ENCODE measurements around the gene TMSB10.

The TMSB10 gene

DNA sequence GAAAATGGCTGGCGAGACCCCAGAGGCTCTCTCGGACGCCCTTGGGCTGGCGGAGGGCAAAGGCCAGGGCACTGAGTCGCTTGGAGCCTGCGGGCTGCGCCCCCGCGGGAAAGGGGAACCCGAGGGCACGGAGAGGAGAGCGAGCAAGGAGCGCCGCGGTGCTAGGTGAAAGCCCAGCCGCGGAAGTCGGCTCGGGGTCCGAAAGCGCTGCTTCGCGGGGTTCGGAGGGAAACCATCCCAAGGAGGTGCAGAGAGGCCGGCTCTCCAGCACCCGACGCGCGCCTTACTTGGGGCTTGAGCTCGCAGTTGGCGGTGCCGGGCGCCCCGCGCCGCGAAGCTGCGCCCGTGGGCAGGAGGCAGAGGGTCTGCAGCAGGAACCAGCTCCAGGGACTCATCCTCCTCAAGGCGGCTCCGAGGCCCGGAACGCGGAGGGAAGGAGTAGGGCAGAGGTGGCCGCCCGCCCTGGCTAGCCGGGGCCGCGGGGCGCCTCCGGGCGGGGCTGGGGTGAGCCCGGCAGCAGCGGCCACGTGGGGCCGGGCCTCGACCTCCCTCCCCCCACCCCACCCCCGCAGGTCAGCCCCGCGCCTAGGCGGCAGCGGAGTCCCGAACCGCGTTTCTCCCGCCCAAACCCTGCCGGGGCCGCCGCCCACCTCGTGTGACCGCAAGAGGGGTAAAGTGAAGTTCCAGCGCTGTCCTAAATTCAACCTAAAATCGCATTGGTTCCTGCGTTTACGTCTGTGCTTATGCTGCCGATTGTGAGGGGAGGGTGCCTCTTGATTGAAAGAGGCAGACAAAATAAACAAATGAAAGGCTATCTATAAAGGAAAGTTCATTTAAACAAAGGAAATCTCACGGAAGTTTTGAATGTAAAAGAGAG is 24.6 kb upstream of the TMSB10 start, which contains the start of gene TRABD2A:
TRABD2A (minus strand) TSS at position 440 of the 877 bp plus-strand sequence; CDS start at position 395, 45 bp downstream.
- Histone ChIP-seq H3K9ac (ENCODE audit: low read length) (peak within 1 kb of the TSS; percentile 70), H3K27me3 (replicated peaks; ENCODE audit: control insufficient read depth, insufficient read depth, low read length) (peaks cover 6% of the 10 kb centered on the region), H3K9me3 (ENCODE audit: control insufficient read depth, low read length) (no peaks in the 10 kb centered on the region), H3K4me1 (ENCODE audit: control insufficient read depth, insufficient read depth, low read length) (peaks cover 32% of the 10 kb centered on the region), H3K36me3 (ENCODE audit: control insufficient read depth, insufficient read depth, low read length, severe bottlenecking) (no peaks in the 10 kb centered on the region), H3K4me3 (ENCODE audit: low read length) (peak within 1 kb of the TSS; percentile 83)
- peak; percentile 60 for DNase-seq (ENCODE audit: low read depth)

DNA sequence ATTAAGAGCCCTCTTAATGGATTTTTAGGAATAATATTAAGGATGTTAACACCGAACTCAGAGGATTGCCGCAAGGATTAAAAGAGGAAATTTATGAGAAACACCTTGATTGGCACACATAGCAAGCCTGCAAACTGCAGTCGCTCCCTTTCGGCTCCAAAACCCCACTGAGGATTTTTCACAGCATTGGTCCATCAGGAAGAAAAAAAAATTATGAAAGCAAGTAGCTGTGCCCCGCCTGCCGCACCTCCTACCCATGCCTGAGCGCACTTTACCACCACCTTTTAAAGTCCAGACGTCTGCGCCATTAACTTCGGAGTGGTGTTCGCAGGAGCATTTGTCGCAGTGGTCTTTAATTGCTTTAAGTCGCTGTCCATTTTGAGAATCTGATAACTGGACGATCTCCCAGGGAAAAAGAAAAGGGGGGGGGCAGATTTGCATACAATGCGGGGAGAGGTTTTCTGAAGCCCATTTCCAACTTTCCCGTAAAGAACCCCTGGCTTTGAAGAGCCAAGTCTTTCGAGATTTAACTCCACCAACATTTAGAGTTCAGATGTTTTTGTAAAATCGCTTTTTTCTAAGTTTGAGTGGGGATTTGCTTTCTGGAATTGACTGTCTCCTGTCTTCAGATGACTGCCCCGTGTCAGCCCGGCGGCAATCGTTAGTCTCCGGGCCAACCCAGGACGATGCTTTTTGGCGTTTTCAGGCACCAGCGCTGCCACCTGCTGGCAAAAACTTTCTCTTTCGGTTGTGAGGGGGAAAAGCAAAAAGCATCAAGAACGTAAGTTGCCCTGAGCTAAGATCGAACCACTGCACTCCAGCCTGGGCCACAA is 23.7 kb upstream of the TMSB10 start:
- Histone ChIP-seq H3K9me3 (ENCODE audit: control insufficient read depth, low read length) (no peaks in the 10 kb centered on the region), H3K9ac (ENCODE audit: low read length) (peak overlapping the region; percentile 65), H3K27me3 (replicated peaks; ENCODE audit: control insufficient read depth, insufficient read depth, low read length) (peaks cover 6% of the 10 kb centered on the region), H3K4me1 (ENCODE audit: control insufficient read depth, insufficient read depth, low read length) (peaks cover 24% of the 10 kb centered on the region), H3K4me3 (ENCODE audit: low read length) (peak overlapping the region; percentile 83), H3K36me3 (ENCODE audit: control insufficient read depth, insufficient read depth, low read length, severe bottlenecking) (no peaks in the 10 kb centered on the region)
- peak; percentile 97 for DNase-seq (ENCODE audit: low read depth)

DNA sequence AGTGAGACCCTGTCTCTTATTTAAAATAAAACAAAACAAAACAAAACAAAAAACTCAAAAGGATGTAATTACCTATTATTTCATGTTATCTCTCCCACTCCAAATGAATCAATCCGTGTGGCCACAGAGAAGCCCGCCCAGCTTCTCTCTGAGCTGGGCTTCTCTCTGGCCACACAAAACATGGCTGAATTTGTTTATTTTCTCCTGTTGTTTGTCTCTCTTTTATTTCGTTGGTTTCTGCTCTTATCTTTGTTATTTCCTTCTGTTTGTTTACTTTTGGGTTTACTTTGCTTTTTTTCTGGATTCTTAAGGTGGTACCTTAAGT is 23.1 kb upstream of the TMSB10 start:
- H3K9me3 ChIP-seq (ENCODE audit: control insufficient read depth, low read length): no peaks in the 10 kb centered on the region
- H3K9ac ChIP-seq (ENCODE audit: low read length): peak overlapping the region; percentile 65
- H3K4me3 ChIP-seq (ENCODE audit: low read length): peak overlapping the region; percentile 83
- DNase-seq (ENCODE audit: low read depth): no peak
- H3K36me3 ChIP-seq (ENCODE audit: control insufficient read depth, insufficient read depth, low read length, severe bottlenecking): no peaks in the 10 kb centered on the region
- H3K4me1 ChIP-seq (ENCODE audit: control insufficient read depth, insufficient read depth, low read length): peaks cover 24% of the 10 kb centered on the region
- peaks cover 6% of the 10 kb centered on the region for H3K27me3 ChIP-seq (replicated peaks; ENCODE audit: control insufficient read depth, insufficient read depth, low read length)

DNA sequence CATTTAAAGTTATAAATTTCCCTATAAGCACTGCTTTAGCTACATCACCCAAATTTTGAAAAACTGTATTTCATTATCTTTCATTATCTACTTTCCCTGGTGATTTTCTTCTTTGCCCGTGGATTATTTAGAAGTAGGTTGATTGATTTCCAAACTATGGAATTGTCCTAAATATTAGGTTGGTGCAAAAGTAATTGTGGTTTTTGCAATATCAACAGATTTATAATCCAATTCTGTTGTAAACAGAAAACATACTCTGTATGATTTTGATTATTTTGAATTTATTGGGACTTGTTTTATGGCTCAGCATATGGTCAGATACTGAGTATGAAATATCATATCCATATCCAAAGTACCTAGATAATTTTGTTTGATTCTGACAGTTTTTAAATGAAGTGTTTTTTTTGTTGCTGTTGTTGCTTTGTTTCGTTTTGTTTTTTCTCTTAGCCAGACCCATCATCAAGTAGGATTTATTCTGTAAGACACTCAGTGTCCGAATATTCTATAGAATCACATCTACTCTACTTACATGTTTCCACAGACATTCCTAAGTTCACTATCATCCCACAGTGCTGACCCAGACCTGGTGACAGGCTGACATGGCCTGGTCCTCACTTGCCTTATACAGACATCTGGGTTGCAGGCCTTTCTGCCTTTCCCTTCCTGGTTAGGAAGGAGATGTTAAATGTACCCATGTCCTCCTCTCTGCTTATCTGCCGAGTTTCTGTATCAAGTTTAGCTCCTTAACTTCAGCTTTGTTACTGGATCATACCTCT is 22.5 kb upstream of the TMSB10 start:
- H3K9ac ChIP-seq (ENCODE audit: low read length): no peak overlapping the region
- H3K4me3 ChIP-seq (ENCODE audit: low read length): no peak overlapping the region
- no peaks in the 10 kb centered on the region for H3K9me3 ChIP-seq (ENCODE audit: control insufficient read depth, low read length)
- H3K36me3 ChIP-seq (ENCODE audit: control insufficient read depth, insufficient read depth, low read length, severe bottlenecking): no peaks in the 10 kb centered on the region
- H3K27me3 ChIP-seq (replicated peaks; ENCODE audit: control insufficient read depth, insufficient read depth, low read length): peaks cover 6% of the 10 kb centered on the region
- DNase-seq (ENCODE audit: low read depth): no peak
- peaks cover 24% of the 10 kb centered on the region for H3K4me1 ChIP-seq (ENCODE audit: control insufficient read depth, insufficient read depth, low read length)

DNA sequence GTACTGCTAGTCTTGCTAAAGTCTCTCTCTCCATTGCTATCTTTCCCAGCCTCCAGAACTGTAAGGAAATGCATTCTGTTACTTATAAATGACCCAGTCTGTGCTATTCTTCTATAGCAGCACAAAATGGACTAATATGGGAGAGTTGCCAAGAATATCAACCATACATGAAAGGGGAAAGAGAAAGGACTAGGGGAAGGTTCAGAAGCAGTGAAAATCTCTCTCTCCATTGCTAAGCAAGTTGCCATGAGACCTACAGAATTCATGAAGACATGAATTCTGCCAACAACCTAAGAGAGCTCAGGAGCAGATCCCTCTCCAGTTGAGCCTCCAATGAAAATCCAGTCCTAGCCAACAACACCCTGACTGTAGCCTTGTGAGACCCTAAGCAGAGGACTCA is 21.0 kb upstream of the TMSB10 start:
- H3K9ac ChIP-seq (ENCODE audit: low read length): no peak overlapping the region
- H3K36me3 ChIP-seq (ENCODE audit: control insufficient read depth, insufficient read depth, low read length, severe bottlenecking): no peaks in the 10 kb centered on the region
- peaks cover 35% of the 10 kb centered on the region for H3K4me1 ChIP-seq (ENCODE audit: control insufficient read depth, insufficient read depth, low read length)
- H3K4me3 ChIP-seq (ENCODE audit: low read length): no peak overlapping the region
- no peaks in the 10 kb centered on the region for H3K9me3 ChIP-seq (ENCODE audit: control insufficient read depth, low read length)
- DNase-seq (ENCODE audit: low read depth): peak; percentile 22
- H3K27me3 ChIP-seq (replicated peaks; ENCODE audit: control insufficient read depth, insufficient read depth, low read length): peaks cover 6% of the 10 kb centered on the region

DNA sequence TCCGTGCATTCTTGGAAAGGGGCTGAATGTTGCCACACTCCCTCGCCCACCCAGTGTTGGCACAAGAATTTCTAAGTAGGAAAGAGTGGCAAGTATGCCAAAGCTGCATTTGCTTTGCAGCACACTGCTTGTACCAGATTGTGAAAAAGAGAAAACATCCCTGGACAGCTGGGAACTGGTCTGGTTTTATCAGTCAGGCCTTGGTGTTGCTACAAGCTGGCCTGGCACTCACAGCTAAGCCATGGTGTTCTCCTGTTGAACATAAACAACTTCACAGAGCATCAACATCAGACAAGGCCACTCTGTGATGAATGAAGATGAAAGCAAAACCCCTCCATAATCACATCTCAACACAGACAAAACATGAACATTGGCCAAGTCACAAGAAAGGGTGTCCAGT is 20.3 kb upstream of the TMSB10 start:
- no peaks in the 10 kb centered on the region for H3K36me3 ChIP-seq (ENCODE audit: control insufficient read depth, insufficient read depth, low read length, severe bottlenecking)
- no peaks in the 10 kb centered on the region for H3K9me3 ChIP-seq (ENCODE audit: control insufficient read depth, low read length)
- DNase-seq (ENCODE audit: low read depth): no peak
- H3K4me3 ChIP-seq (ENCODE audit: low read length): no peak overlapping the region
- no peak overlapping the region for H3K9ac ChIP-seq (ENCODE audit: low read length)
- H3K4me1 ChIP-seq (ENCODE audit: control insufficient read depth, insufficient read depth, low read length): peaks cover 34% of the 10 kb centered on the region
- H3K27me3 ChIP-seq (replicated peaks; ENCODE audit: control insufficient read depth, insufficient read depth, low read length): peaks cover 5% of the 10 kb centered on the region

DNA sequence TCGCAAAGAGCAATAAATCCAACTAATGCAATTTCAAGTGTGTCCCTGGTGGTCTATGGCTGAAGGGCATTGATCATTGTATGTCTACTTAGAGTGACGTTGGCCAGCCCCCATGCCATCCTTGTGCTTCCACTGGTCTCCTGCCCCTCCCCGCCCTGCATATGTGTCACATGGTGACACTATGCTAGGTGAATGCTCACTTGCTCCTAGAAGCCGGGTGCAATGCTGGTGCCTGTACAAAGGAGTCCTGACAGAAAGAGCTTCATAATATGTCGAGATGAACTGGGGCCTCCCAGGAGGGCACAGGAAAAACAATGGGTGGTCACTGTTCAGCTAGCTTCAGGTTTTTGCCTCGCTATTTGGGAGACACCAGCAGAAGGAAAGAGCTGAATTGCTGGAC is 18.7 kb upstream of the TMSB10 start:
- H3K4me1 ChIP-seq (ENCODE audit: control insufficient read depth, insufficient read depth, low read length): peaks cover 22% of the 10 kb centered on the region
- no peak for DNase-seq (ENCODE audit: low read depth)

DNA sequence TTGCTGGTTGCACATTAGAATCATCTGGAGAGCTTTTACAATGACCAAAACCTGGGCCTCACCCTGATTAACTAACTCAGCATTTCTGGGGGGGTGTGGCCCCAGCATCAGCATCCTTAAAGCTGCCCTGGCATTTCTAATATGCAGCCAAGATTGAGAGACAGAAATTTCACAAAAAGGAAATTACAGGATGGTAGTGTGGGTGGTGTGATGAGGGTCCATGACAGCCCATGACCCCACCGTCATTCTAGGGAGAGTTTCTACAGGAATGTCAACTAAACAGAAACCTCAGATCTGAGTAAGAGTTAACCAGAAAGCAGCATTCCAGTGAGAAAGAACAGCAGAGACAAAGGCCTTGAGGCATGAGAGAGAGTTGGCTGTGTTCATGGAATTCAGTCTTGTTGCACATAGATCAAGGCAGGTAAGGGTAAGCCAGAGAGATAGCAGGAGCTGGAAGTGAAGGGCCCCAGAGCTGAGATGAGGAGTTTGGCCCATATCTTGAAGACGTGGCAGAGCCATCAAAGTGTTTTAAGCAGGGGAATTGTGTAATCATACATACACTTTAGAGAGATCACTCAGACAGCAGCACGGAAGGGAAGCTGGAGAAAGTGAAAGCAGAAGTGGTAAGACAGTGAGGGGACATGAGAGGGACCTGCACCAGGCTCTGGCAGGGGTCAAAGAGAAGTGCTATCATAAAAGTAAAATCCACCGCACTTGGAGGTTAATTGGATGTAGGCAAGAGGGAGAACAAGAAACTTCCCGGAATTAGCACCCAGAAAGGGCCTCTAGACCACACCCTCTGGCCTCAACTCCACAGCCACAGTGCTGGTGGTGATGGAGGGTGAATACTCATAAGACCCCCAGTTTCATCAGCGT is 16.8 kb upstream of the TMSB10 start:
- peak; percentile 80 for DNase-seq (ENCODE audit: low read depth)
- H3K9ac ChIP-seq (ENCODE audit: low read length): peak overlapping the region; percentile 84
- H3K36me3 ChIP-seq (ENCODE audit: control insufficient read depth, insufficient read depth, low read length, severe bottlenecking): no peaks in the 10 kb centered on the region
- H3K9me3 ChIP-seq (ENCODE audit: control insufficient read depth, low read length): no peaks in the 10 kb centered on the region
- peaks cover 19% of the 10 kb centered on the region for H3K4me1 ChIP-seq (ENCODE audit: control insufficient read depth, insufficient read depth, low read length)
- H3K4me3 ChIP-seq (ENCODE audit: low read length): peak overlapping the region; percentile 71
- H3K27me3 ChIP-seq (replicated peaks; ENCODE audit: control insufficient read depth, insufficient read depth, low read length): no peaks in the 10 kb centered on the region

More for the DNA sequence above, 18.7 kb upstream of the TMSB10 start:
- H3K36me3 ChIP-seq (ENCODE audit: control insufficient read depth, insufficient read depth, low read length, severe bottlenecking): no peaks in the 10 kb centered on the region
- no peak overlapping the region for H3K4me3 ChIP-seq (ENCODE audit: low read length)
- H3K9me3 ChIP-seq (ENCODE audit: control insufficient read depth, low read length): no peaks in the 10 kb centered on the region
- H3K9ac ChIP-seq (ENCODE audit: low read length): no peak overlapping the region
- H3K27me3 ChIP-seq (replicated peaks; ENCODE audit: control insufficient read depth, insufficient read depth, low read length): no peaks in the 10 kb centered on the region

DNA sequence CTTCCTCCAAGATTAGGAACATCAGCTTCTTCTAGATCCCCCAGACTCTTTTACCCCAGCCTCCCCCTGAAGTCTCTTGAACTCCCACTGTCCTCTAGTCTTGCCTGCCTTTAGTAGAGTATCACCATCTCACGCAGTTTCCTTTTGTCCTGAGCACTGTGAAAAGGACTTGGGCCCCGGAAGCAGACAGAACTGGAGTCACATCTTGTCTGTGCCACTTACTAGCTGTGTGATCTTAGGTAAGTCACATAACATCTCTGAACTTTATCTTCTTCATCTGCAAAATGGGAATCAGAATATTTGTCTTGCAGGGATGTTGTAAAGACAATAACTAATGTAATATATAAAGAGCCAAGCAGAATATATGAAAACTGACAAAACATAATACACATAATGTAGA is 16.1 kb upstream of the TMSB10 start:
- no peaks in the 10 kb centered on the region for H3K36me3 ChIP-seq (ENCODE audit: control insufficient read depth, insufficient read depth, low read length, severe bottlenecking)
- H3K9ac ChIP-seq (ENCODE audit: low read length): peak overlapping the region; percentile 84
- H3K4me3 ChIP-seq (ENCODE audit: low read length): peak overlapping the region; percentile 71
- H3K9me3 ChIP-seq (ENCODE audit: control insufficient read depth, low read length): no peaks in the 10 kb centered on the region
- peaks cover 18% of the 10 kb centered on the region for H3K4me1 ChIP-seq (ENCODE audit: control insufficient read depth, insufficient read depth, low read length)
- no peak for DNase-seq (ENCODE audit: low read depth)
- no peaks in the 10 kb centered on the region for H3K27me3 ChIP-seq (replicated peaks; ENCODE audit: control insufficient read depth, insufficient read depth, low read length)

DNA sequence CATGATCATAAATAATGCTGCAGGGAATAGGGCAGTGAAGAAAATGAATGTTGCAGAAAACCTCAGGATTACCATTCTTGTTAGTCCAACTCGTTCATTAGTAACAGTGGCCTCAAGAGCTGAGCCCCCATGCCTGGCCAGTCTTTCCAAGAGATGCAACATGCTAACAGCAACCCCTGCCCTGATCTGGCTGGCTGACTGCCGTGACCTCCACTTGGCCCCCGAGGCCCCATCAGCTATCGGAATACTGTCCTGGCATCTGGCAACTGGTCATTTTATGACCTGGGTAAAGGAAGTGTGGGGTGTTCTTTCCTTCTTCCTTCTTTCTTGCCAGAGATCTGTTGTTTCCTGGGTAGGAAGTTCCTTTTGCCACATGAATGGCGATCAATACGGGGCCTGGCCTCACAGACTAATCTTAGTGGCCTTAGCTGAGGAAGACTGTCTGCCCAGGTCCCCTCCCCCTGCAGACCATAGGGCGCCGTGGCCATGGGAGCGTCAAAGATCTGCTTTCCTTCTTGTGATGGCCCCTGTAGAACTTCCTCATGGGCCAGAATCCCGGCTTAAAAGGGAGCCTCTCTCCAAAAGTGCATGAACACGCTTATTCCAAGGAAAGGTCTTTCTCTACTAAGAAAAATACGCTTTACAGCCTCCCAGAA is 14.0 kb upstream of the TMSB10 start:
- no peak for DNase-seq (ENCODE audit: low read depth)

More for the DNA sequence above, 14.0 kb upstream of the TMSB10 start:
- Histone ChIP-seq H3K4me3 (ENCODE audit: low read length) (no peak overlapping the region), H3K4me1 (ENCODE audit: control insufficient read depth, insufficient read depth, low read length) (peaks cover 36% of the 10 kb centered on the region), H3K9me3 (ENCODE audit: control insufficient read depth, low read length) (no peaks in the 10 kb centered on the region), H3K36me3 (ENCODE audit: control insufficient read depth, insufficient read depth, low read length, severe bottlenecking) (no peaks in the 10 kb centered on the region), H3K9ac (ENCODE audit: low read length) (no peak overlapping the region), H3K27me3 (replicated peaks; ENCODE audit: control insufficient read depth, insufficient read depth, low read length) (no peaks in the 10 kb centered on the region)

Measured in adipocyte (in vitro differentiated cells).